Thoracic aorta (tissue), 2 donors: ENCODE data around the gene LAMP1. TPM values are rescaled to one million over a fixed set of nuclear protein-coding genes. Genes with fewer than 3 reads are reported as not detected.
A peak's percentile ranks its signal among the peaks of the same experiment; 100 is the strongest.

Source experiments
- ATAC-seq: fragments of 150-250 bp; one replicate; pipeline ENCODE4 v1.8.0; 2017; ENCODE audit warnings: low read depth; ENCODE audit not compliant: insufficient number of reproducible peaks, low FRiP score
- DNase-seq: peaks from one replicate; pipeline ENCODE4 v3.0.0-alpha.2; 2020; ENCODE audit warnings: low spot score
- H3K27ac ChIP-seq, 2 donors: fragments of 200-600 bp; sonication (generic); 1 replicate in 1 of 2; 2 replicates in 1 of 2; pipeline ENCODE4 v1.5.1; 2016; ENCODE audit warnings: mild to moderate bottlenecking in 2 of 2, moderate library complexity in 2 of 2
- H3K27me3 ChIP-seq: fragments of 200-600 bp; sonication (generic); replicated peaks from 2 replicates; pipeline ENCODE4 v1.6.0; 2016; ENCODE audit warnings: mild to moderate bottlenecking; ENCODE audit not compliant: insufficient read depth
- H3K36me3 ChIP-seq: fragments of 200-600 bp; sonication (generic); one replicate; pipeline ENCODE4 v1.5.1; 2016
- H3K4me1 ChIP-seq, 2 donors: fragments of 200-600 bp; sonication (generic); 1 replicate in 1 of 2; 2 replicates in 1 of 2; pipeline versions ENCODE4 v1.5.1 to v1.6.0; 2016; ENCODE audit warnings: low read depth in 2 of 2, mild to moderate bottlenecking in 1 of 2; ENCODE audit not compliant: control insufficient read depth in 1 of 2
- H3K4me3 ChIP-seq: fragments of 200-600 bp; sonication (generic); 2 replicates; pipeline ENCODE4 v1.5.1; 2016; ENCODE audit warnings: mild to moderate bottlenecking
- H3K9me3 ChIP-seq: fragments of 200-600 bp; sonication (generic); 2 replicates; pipeline ENCODE4 v1.5.1; 2016
- CTCF ChIP-seq: fragments of 200-600 bp; sonication (generic); IDR thresholded peaks from one replicate; pipeline ENCODE4 v1.5.1; 2019; ENCODE audit warnings: antibody characterized with exemption
- total RNA-seq, 2 donors: library from RNA; depleted of rRNA; stranded (reverse); fragments of >200 nt; gene quantifications; one replicate each; pipeline versions ENCODE4 v1.1.0 to v1.2.3, GENCODE V29; 2016

The LAMP1 gene
- total RNA-seq, 2 donors from 2014 or later: 145 to 210 TPM

- Histone ChIP-seq H3K4me3 (peak overlapping the region; percentile 86), H3K4me1 (peaks cover 14 to 22% of the 10 kb centered on the region in 2 donors), H3K9me3 (no peaks in the 10 kb centered on the region), H3K27me3 (no peaks in the 10 kb centered on the region), H3K27ac (peak overlapping the region; percentile 75 to 78), H3K36me3 (no peaks in the 10 kb centered on the region)
- DNase-seq (no peak), ATAC-seq (no peak)
- no peak for TF ChIP-seq CTCF
These were observed 1.3 kb downstream of the LAMP1 start for GRCh38 chr13:113298043-113298945.

GRCh38 chr13:113299951-113300350 lies 2.9 kb downstream of the LAMP1 start:
- TF ChIP-seq CTCF: no peak
- Histone ChIP-seq H3K9me3 (no peaks in the 10 kb centered on the region), H3K27me3 (no peaks in the 10 kb centered on the region), H3K36me3 (no peaks in the 10 kb centered on the region), H3K4me1 (peaks cover 14 to 22% of the 10 kb centered on the region in 2 donors), H3K27ac (no peak overlapping the region), H3K4me3 (no peak overlapping the region)
- ATAC-seq: no peak
- no peak for DNase-seq

- H3K4me1 ChIP-seq: peaks cover 10 to 11% of the 10 kb centered on the region in 2 donors
- no peaks in the 10 kb centered on the region for H3K9me3 ChIP-seq
- H3K27ac ChIP-seq: no peak overlapping the region
- no peak overlapping the region for H3K4me3 ChIP-seq
- H3K36me3 ChIP-seq: no peaks in the 10 kb centered on the region
- no peak for TF ChIP-seq CTCF
- no peak for DNase-seq
- no peak for ATAC-seq
- H3K27me3 ChIP-seq: no peaks in the 10 kb centered on the region
These were observed 5.9 kb downstream of the LAMP1 start for GRCh38 chr13:113302986-113303385.

GRCh38 chr13:113304121-113304520 lies 7.1 kb downstream of the LAMP1 start:
- no peak overlapping the region for H3K4me3 ChIP-seq
- H3K27me3 ChIP-seq: no peaks in the 10 kb centered on the region
- DNase-seq (no peak), ATAC-seq (no peak)
- no peak overlapping the region for H3K27ac ChIP-seq
- TF ChIP-seq CTCF: no peak
- H3K36me3 ChIP-seq: no peaks in the 10 kb centered on the region
- peaks cover 0 to 3% of the 10 kb centered on the region in 2 donors for H3K4me1 ChIP-seq
- no peaks in the 10 kb centered on the region for H3K9me3 ChIP-seq

- DNase-seq (no peak), ATAC-seq (no peak)
- no peaks in the 10 kb centered on the region for H3K27me3 ChIP-seq
- H3K36me3 ChIP-seq: peaks cover 8% of the 10 kb centered on the region
- H3K4me3 ChIP-seq: no peak overlapping the region
- TF ChIP-seq CTCF: no peak
- no peaks in the 10 kb centered on the region for H3K4me1 ChIP-seq
- no peaks in the 10 kb centered on the region for H3K9me3 ChIP-seq
- no peak overlapping the region for H3K27ac ChIP-seq
These were observed 8.2 kb downstream of the LAMP1 start for GRCh38 chr13:113305208-113305607.
